K562 (cell line): Measurements from ENCODE around the gene DAPP1. TPM values are rescaled to one million over a fixed set of nuclear protein-coding genes. Genes with fewer than 3 reads are reported as not detected.
A peak's percentile ranks its signal among the peaks of the same experiment; 100 is the strongest.

Experiments
- CREBBP ChIP-seq: IDR thresholded peaks from one replicate; pipeline ENCODE4 v1.6.1; 2012; ENCODE audit warnings: low read depth, mild to moderate bottlenecking, control low read depth, inconsistent platforms, low read length
- EP300 ChIP-seq: IDR thresholded peaks from 2 replicates; pipeline ENCODE4 v1.6.1; 2012; ENCODE audit warnings: low read length, improper control_type of control experiment
- FOXJ2 ChIP-seq: fragments of 200-800 bp; sonication (Bioruptor generic); IDR thresholded peaks from 2 replicates; pipeline ENCODE4 v1.6.1; 2016; ENCODE audit warnings: missing genetic modification characterization, missing compliant biosample characterization
- HNRNPLL ChIP-seq: fragments of 200-400 bp; formaldehyde crosslinking; IDR thresholded peaks from 2 replicates; pipeline ENCODE4 v1.6.1; 2017; ENCODE audit warnings: low read length, low read depth, mild to moderate bottlenecking; ENCODE audit not compliant: poor library complexity, severe bottlenecking
- JUND ChIP-seq, 2 experiments: IDR thresholded peaks; 2 replicates in 1 of 2; 3 replicates in 1 of 2; pipeline ENCODE4 v1.6.1; 2011; ENCODE audit warnings: borderline replicate concordance in 2 of 2, low read depth in 2 of 2, low read length in 2 of 2, improper control_type of control experiment in 1 of 2, missing biosample characterization in 1 of 2, missing genetic modification characterization in 1 of 2, missing genetic modification reagents in 1 of 2
- NR2C1 ChIP-seq, 2 experiments: fragments of 450-650 bp; IDR thresholded peaks; 2 replicates each; pipeline ENCODE4 v1.6.1; 2017; ENCODE audit warnings: mild to moderate bottlenecking in 2 of 2, antibody characterized with exemption in 1 of 2, inconsistent platforms in 1 of 2, missing compliant biosample characterization in 1 of 2, missing genetic modification characterization in 1 of 2
- PURB ChIP-seq: sonication (generic); formaldehyde crosslinking; IDR thresholded peaks from 2 replicates; pipeline ENCODE4 v1.9.0; 2021; ENCODE audit warnings: low read depth, mild to moderate bottlenecking, missing genetic modification reagents
- RBM17 ChIP-seq: fragments of 200-400 bp; formaldehyde crosslinking; IDR thresholded peaks from 2 replicates; pipeline ENCODE4 v1.6.1; 2017; ENCODE audit warnings: low read depth, mild to moderate bottlenecking, low read length, borderline replicate concordance
- ZNF644 ChIP-seq: fragments of 200-800 bp; sonication (Bioruptor generic); IDR thresholded peaks from 2 replicates; pipeline ENCODE4 v1.6.1; 2016; ENCODE audit warnings: low read depth, missing genetic modification characterization, missing compliant biosample characterization
- ZSCAN32 ChIP-seq: fragments of 450-650 bp; formaldehyde crosslinking; IDR thresholded peaks from 2 replicates; pipeline ENCODE4 v1.4.0; 2020; ENCODE audit warnings: mild to moderate bottlenecking, moderate library complexity
- polyA plus RNA-seq, 8 experiments: library from polyadenylated mRNA; depleted of rRNA in 4 of 8; stranded (reverse) in 5 of 8; unstranded in 3 of 8; fragments of >200 nt; fragmentation: Nextera tagmentation in 2 of 8; fragmentation: Illumina TruSeq in 1 of 8; extraction: Ambion mirVana in 2 of 8; extraction: Trizol in 1 of 8; gene quantifications; 2 replicates each; pipeline versions ENCODE4 v1.2.1 to v1.2.3, GENCODE V29; 2011 to 2014; ENCODE audit warnings: inconsistent platforms in 1 of 8, missing spikeins in 1 of 8
- total RNA-seq, 7 experiments: library from RNA; depleted of rRNA in 6 of 7; stranded (reverse); fragments of >200 nt in 6 of 7; fragmentation: Illumina TruSeq in 2 of 7; extraction: Trizol in 2 of 7; gene quantifications; 2 replicates each; pipeline versions ENCODE4 v1.2.1 to v1.2.3, GENCODE V29; 2011 to 2021; ENCODE audit warnings: low replicate concordance in 1 of 7
- TF ChIP-seq, protein P1 (sequence below): fragments of 450-650 bp; IDR thresholded peaks from 2 replicates; pipeline ENCODE4 v1.6.1; 2016; ENCODE audit warnings: antibody characterized with exemption
- TF ChIP-seq, protein P2 (sequence below): fragments of 450-650 bp; formaldehyde crosslinking; IDR thresholded peaks from 2 replicates; pipeline ENCODE4 v1.4.0; 2020; ENCODE audit warnings: mild to moderate bottlenecking
- TF ChIP-seq, protein P3 (sequence below): fragments of 250-450 bp; sonication (Bioruptor Pico); IDR thresholded peaks from 2 replicates; pipeline ENCODE4 v1.4.0; 2020; ENCODE audit warnings: mild to moderate bottlenecking, moderate library complexity

Gene DAPP1
- total and polyA plus RNA-seq, 9 of the 15 experiments (the other 6 are each of a cell fraction or from before 2014, with no cell fraction given) = 1.9 to 7.2 (median 3.6) TPM

DNA sequence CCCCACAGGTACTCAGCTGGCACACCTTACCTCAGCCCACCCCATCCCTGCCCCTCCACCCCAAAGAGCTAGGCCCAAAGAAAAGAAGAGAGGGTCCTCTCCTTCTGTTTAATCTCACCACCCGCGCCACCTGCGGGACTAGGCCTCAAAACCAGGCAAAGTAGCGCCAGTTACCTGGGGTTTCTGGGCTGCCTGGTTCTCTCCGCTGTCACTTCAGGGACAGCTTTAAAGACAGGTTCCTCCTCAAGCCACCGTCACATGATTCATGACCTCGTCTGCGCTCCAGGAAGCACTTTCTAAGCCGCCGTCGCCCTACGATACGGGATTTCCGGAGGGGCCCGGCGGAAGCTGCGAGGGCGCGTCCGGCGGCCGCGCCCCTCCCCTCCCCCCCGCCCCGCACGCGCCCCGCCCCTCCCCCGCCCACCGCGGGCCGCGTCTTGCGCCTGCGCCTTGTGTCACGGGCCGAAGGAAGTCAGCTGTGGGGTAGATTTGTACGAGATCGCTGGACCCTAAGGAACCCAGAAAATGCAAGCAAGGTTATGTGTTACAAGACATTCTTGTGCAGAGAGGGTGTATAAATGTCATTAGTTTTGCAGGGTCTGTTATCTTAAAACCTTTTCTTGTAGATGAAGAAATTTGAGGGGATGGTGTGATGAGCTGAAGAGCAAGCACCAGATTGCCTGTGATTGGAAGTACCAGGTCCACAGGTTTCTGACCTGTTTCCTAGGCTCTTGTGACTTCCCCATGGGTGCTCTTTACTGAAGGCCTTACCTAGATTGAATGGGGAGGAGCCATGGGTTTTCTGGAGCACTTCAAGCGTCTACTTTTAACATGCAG, 77.8 kb downstream of the DAPP1 start, which contains the start of gene LAMTOR3 (continued):
- TF ChIP-seq HNRNPLL (peak; percentile 98), JUND (IDR thresholded peaks at IDR 0.05; ENCODE audit: borderline replicate concordance, low read depth, low read length) (peak; percentile 44; the same call in 1 of the 2 replicates), JUND (tag; IDR thresholded peaks at IDR 0.05; ENCODE audit: borderline replicate concordance, low read depth, low read length) (no peak; the same call in 2 of the 3 replicates), NR2C1 (IDR thresholded peaks at IDR 0.05) (peak; percentile 98), NR2C1 (tag; IDR thresholded peaks at IDR 0.05) (peak; percentile 98), FOXJ2 (tag) (no peak), CREBBP (no peak), EP300 (no peak), ZNF644 (tag) (no peak), PURB (CRISPR knock-in tag) (no peak), RBM17 (no peak), ZSCAN32 (no peak)
- TF ChIP-seq, protein P1, sequence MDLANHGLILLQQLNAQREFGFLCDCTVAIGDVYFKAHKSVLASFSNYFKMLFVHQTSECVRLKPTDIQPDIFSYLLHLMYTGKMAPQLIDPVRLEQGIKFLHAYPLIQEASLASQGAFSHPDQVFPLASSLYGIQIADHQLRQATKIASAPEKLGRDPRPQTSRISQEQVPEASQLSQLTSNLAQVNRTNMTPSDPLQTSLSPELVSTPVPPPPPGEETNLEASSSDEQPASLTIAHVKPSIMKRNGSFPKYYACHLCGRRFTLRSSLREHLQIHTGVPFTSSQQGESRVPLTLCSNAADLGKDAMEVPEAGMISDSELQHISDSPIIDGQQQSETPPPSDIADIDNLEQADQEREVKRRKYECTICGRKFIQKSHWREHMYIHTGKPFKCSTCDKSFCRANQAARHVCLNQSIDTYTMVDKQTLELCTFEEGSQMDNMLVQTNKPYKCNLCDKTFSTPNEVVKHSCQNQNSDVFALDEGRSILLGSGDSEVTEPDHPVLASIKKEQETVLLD = no peak
- TF ChIP-seq, protein P2, sequence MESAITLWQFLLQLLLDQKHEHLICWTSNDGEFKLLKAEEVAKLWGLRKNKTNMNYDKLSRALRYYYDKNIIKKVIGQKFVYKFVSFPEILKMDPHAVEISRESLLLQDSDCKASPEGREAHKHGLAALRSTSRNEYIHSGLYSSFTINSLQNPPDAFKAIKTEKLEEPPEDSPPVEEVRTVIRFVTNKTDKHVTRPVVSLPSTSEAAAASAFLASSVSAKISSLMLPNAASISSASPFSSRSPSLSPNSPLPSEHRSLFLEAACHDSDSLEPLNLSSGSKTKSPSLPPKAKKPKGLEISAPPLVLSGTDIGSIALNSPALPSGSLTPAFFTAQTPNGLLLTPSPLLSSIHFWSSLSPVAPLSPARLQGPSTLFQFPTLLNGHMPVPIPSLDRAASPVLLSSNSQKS = no peak
- TF ChIP-seq, protein P3, sequence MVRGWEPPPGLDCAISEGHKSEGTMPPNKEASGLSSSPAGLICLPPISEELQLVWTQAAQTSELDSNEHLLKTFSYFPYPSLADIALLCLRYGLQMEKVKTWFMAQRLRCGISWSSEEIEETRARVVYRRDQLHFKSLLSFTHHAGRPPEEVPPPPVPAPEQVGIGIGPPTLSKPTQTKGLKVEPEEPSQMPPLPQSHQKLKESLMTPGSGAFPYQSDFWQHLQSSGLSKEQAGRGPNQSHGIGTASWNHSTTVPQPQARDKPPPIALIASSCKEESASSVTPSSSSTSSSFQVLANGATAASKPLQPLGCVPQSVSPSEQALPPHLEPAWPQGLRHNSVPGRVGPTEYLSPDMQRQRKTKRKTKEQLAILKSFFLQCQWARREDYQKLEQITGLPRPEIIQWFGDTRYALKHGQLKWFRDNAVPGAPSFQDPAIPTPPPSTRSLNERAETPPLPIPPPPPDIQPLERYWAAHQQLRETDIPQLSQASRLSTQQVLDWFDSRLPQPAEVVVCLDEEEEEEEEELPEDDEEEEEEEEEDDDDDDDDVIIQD (CRISPR knock-in tag) = no peak
